ENCODE data around the gene TAOK2. TPM values are rescaled to one million over a fixed set of nuclear protein-coding genes. Genes with fewer than 3 reads are reported as not detected.
"Not testable (repeated sequence)": the region's sequence is repeated elsewhere in the genome, so short reads cannot be mapped to it uniquely, and the experiment has no call there.

The TAOK2 gene
- polyA plus RNA-seq (2012; ENCODE audit: missing spikeins) = 7.5 TPM

DNA sequence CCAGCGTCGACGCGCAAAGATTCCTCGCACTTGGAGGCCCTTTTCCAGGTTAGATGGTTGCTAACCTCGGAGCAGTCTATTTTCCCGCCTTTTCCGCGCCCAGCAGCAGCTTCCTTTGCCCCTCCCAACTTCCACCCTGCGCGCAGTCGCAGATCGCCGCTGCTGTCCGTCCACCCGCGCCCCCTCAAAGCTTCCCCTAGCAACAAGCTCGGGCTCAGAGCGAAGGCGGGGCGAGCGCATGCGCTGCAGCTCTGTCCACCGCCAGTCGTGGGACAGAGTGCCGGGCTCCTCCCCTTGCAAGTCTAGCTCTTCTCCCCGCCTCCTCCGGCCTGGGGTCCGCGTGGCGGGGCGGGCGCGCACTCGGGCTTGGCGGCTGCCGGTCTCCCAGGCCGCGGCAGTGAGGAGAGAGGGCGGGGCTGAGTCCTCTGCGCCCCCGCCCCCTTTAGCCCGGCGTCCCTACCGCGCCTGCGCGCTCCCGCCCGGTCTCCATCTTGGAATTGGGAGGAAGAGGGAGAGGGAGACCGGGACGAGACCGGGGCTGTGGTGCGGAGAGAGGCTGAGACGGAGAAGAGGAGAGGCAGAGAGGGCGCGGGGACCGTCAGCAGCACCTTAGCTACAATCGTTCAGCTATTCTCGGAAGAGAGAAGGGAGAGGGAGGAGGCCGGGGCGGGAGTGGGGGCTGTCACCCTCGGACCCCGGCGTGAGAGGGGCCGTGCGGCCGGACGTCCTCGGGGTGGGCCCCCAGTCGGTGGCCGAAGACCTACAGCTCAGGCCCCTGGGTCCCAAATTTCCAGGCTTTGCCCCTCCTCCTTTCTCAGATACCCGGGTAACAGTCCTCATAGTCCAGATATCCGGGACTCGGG lies at the start of gene TAOK2:
TSS of gene TAOK2 (plus strand) at position 485 of the 863 bp plus-strand sequence. CDS start 3,905 bp downstream, outside the sequence.
- TF ChIP-seq POLR2AphosphoS5 (IDR thresholded peaks at IDR 0.05; ENCODE audit: low read depth, low read length) (peak; percentile 81), TAF1 (IDR thresholded peaks at IDR 0.05; ENCODE audit: borderline replicate concordance, low read depth, low read length) (no peak), POLR2A (IDR thresholded peaks at IDR 0.05; ENCODE audit: low read depth, low read length) (peak; percentile 84)
- FAIRE-seq (peak; percentile 92), DNase-seq (ENCODE audit: insufficient read length) (peak; percentile 99)

DNA sequence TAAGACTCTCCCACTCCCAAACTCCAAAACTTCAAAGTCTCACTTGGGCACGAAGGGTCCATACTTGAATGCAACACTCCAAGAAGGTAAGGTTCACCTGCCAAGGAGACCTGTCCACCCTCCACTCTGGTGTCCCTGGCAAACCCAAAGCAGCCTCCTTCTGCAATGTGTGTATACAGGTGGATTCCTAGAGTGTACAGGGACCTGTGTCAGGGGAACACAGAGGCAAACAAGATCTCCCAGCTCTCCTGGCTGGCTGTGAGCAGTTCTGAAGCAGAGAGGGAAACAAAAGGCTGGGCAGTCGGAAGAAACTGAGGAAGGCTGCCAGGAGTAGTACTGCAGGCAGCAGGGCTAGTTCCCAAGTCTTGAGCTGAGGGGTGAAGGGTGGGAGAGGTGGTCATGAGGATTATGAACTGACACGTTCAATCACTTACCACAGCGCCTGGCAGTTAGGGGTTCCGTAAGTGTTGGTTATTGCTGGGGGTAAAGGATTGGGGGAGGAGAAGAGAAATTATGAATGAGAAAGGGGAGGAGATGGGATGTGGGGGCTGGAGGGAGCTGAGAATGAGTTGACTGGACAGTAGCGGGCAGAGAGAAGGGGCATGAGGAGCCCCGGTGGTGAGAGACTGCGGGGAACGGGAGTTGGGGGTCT lies 48.4 kb upstream of the TAOK2 start:
- FAIRE-seq (peak; percentile 48), DNase-seq (ENCODE audit: insufficient read length) (no peak)
- TF ChIP-seq TAF1 (IDR thresholded peaks at IDR 0.05; ENCODE audit: borderline replicate concordance, low read depth, low read length) (no peak), POLR2AphosphoS5 (IDR thresholded peaks at IDR 0.05; ENCODE audit: low read depth, low read length) (no peak), POLR2A (IDR thresholded peaks at IDR 0.05; ENCODE audit: low read depth, low read length) (no peak)

DNA sequence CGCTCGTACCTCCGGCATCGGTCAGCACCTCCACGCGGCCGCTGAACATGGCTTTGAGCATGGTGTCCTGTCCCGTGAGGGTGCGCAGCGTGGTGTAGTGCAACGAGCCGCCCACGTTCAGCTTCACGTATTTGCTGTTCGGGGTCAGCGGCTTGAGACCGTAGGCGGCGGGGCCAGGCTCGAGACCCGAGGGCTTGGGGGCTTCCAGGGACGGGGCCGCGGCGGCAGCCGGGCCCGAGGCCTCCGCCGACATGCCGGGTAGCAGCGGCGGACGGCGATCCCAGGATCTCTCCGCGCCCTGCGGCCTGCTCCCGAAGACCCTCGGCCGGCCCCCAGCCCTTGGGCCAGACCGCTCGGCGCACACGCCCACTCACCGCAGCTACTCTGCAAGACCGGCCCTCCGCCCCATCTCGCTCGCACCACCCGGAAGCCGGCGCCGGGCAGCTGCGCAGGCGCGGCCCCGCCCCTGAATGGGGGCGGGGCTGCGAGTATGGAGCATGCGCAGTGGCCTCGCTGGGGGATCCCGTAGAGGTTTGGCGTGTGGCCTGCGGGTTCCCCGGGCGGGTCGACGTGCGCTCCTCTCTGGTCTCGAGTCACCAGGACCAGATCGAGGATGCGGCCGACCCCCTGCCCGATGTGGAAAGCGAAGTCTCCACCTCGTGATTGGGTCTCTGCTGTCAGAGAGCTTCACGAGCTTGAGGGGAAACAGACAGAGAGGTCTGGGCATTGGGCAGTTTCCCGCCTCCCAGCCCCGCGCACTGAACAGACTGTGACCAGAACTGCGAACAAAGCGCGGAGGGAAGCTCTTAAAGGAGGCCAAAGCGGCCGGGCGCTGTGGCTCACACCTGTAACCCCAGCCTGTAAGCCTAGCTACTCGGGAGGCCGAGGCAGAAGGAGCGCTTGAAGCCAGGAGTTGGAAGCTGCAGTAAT lies 47.6 kb upstream of the TAOK2 start, which contains the start of gene KCTD13:
TSS of gene KCTD13 (minus strand) at position 446 of the 930 bp plus-strand sequence. CDS start at position 253, 193 bp downstream.
- TF ChIP-seq POLR2A (IDR thresholded peaks at IDR 0.05; ENCODE audit: low read depth, low read length) (peak; percentile 71), POLR2AphosphoS5 (IDR thresholded peaks at IDR 0.05; ENCODE audit: low read depth, low read length) (peak; percentile 70; the same call in 1 of the 2 replicates), TAF1 (IDR thresholded peaks at IDR 0.05; ENCODE audit: borderline replicate concordance, low read depth, low read length) (no peak)
- DNase-seq (ENCODE audit: insufficient read length) = peak; percentile 99
- FAIRE-seq = peak; percentile 90

DNA sequence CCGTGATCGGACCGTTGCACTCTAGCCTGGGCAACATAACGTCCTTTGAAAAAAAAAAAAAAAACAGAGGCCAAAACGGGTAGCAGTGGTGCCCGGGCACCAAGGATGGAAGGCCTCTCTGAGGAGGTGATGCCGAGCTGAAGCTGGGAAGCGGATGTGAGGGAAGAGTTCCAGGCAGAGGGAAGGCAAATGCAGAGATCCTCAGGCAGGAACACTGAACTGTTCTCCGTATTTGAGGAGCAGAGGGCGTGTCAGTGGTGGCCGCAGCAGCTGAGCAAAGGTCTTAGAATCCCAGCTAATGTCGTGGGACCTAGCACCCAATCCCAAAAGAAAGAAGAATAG lies 47.0 kb upstream of the TAOK2 start:
- no peak for DNase-seq (ENCODE audit: insufficient read length)
- FAIRE-seq = no peak
- TF ChIP-seq POLR2A (IDR thresholded peaks at IDR 0.05; ENCODE audit: low read depth, low read length) = no peak
- TF ChIP-seq TAF1 (IDR thresholded peaks at IDR 0.05; ENCODE audit: borderline replicate concordance, low read depth, low read length) = no peak
- no peak for TF ChIP-seq POLR2AphosphoS5 (IDR thresholded peaks at IDR 0.05; ENCODE audit: low read depth, low read length)

DNA sequence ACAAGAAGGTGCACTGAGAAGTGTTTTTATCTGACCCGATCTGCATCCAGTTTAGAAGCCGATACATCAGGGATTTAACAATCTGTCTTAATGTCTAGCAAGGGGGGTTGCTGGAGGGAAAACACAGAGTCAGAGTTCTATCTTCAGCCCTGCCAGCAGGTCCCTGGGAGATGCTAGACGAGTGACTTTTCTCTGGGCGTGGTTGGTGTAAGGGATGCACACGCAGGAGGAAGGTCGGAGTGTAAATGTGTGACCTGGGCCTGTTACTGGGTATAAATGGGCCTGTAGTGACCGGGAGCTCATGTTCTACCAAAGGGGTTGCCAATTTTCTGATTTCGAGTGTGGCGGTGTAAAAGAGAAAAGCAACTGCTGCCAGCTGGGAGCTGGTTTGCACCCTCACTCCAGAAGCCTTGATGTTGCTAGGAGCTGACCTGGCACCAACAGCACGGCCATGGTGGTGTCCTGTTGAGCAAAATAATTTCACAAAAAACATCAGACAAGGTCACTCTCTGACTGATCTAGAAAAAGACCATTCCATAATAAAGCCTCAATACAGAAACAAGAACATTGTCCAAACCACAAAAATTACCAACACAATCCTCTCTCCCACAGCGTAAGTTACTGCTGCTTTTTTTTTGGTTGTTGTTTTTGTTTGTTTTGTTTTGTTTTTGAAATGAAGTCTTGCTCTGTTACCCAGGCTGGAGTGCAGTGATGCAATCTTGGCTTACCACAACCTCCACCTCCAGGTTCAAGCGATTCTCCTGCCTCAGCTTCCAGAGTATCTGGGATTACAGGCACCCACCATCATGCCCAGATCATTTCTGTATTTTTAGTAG lies 46.4 kb upstream of the TAOK2 start:
- DNase-seq (ENCODE audit: insufficient read length) (no peak), FAIRE-seq (no peak)
- TF ChIP-seq POLR2AphosphoS5 (IDR thresholded peaks at IDR 0.05; ENCODE audit: low read depth, low read length) = no peak
- no peak for TF ChIP-seq POLR2A (IDR thresholded peaks at IDR 0.05; ENCODE audit: low read depth, low read length)

DNA sequence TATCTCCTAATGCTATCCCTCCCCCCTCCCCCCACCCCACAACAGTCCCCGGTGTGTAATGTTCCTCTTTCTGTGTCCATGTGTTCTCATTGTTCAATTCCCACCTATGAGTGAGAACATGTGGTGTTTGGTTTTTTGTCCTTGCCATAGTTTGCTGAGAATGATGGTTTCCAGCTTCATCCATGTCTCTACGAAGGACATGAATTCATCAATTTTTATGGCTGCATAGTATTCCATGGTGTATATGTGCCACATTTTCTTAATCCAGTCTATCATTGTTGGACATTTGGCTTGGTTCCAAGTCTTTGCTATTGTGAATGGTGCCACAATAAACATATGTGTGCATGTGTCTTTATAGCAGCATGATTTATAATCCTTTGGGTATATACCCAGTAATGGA lies 41.9 kb upstream of the TAOK2 start:
- not testable (repeated sequence) for FAIRE-seq; DNase-seq (ENCODE audit: insufficient read length)

GRCh38 chr16:29940656-29941055 lies 33.0 kb upstream of the TAOK2 start:
- TF ChIP-seq TAF1 (IDR thresholded peaks at IDR 0.05; ENCODE audit: borderline replicate concordance, low read depth, low read length) = no peak
- no peak for TF ChIP-seq POLR2A (IDR thresholded peaks at IDR 0.05; ENCODE audit: low read depth, low read length)
- TF ChIP-seq POLR2AphosphoS5 (IDR thresholded peaks at IDR 0.05; ENCODE audit: low read depth, low read length) = no peak
- FAIRE-seq = no peak
- no peak for DNase-seq (ENCODE audit: insufficient read length)

DNA sequence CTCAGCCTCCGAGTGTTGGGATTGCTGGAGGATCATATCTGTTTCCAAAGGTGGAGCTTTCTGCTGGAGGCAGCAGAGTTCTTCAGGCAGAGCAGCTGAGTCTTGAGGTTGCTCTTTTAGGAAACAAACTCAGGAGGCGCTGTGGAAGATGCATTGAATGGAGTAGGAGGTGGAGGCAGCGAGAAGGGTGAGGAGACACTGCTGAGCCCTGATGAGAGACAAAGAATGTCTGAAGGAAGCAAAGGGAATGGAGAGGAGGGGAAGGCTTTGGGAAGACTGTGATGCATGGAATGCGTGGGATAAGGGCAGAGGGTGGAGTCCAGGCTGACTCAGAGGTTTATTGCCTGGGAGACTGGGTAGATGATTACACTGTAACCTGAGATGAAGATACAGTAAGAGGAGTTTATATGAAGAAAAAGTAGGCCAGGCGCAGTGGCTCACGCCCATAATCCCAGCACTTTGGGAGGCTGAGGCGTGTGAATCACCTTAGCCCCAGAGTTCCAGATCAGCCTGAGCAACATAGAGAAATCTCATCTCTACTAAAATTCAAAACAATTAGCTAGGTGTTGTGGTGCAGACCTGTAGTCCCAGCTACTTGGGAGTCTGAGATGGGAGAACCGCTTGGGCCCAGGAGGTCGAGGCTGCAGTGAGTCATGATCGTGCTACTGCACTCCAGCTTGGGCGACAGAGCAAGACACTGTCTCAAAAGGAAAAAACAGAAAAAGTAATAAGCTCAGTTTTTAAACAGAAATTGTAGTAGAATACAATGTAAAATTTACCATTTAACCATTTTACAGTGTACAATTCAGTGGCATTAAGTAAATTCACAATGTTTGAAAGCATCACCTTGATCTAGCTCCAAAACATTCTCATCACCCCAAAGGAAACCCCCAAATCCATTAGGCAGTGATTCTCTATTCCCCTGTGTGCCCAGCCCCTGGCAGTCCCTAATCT lies 29.5 kb upstream of the TAOK2 start:
- DNase-seq (ENCODE audit: insufficient read length) (no peak), FAIRE-seq (no peak)
- no peak for TF ChIP-seq POLR2AphosphoS5 (IDR thresholded peaks at IDR 0.05; ENCODE audit: low read depth, low read length)
- TF ChIP-seq POLR2A (IDR thresholded peaks at IDR 0.05; ENCODE audit: low read depth, low read length) = no peak
- no peak for TF ChIP-seq TAF1 (IDR thresholded peaks at IDR 0.05; ENCODE audit: borderline replicate concordance, low read depth, low read length)

DNA sequence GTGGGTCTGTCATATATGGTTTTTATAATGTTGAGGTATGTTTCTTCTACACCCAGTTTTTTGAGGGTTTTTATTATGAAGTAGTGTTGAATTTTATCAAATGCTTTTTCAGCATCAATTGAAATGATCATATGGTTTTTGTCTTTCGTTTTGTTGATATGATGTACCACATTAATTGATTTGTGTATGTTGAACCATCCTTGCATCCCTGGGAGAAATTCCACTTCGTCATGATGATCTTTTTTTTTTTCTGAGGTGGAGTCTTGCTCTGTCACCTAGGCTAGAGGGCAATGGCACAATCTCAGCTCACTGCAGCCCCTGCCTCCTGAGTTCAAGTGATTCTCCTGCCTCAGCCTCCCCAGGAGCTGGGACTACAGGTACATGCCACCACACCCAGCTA lies 25.8 kb upstream of the TAOK2 start:
- no peak for TF ChIP-seq POLR2AphosphoS5 (IDR thresholded peaks at IDR 0.05; ENCODE audit: low read depth, low read length)
- no peak for TF ChIP-seq POLR2A (IDR thresholded peaks at IDR 0.05; ENCODE audit: low read depth, low read length)
- no peak for TF ChIP-seq TAF1 (IDR thresholded peaks at IDR 0.05; ENCODE audit: borderline replicate concordance, low read depth, low read length)
- FAIRE-seq = no peak
- DNase-seq (ENCODE audit: insufficient read length) = no peak

Measured in GM12892 (cell line).